Gastroesophageal sphincter (tissue), 3 donors: ENCODE results near the gene NDUFAF5.

Experiments used
- POLR2A ChIP-seq, 2 donors: fragments of 450-650 bp; IDR thresholded peaks; one replicate each; pipeline ENCODE4 v1.6.1; 2017; ENCODE audit warnings: antibody characterized with exemption in 2 of 2, mild to moderate bottlenecking in 2 of 2, moderate library complexity in 1 of 2
- POLR2AphosphoS5 ChIP-seq: sonication (generic); formaldehyde crosslinking; IDR thresholded peaks from one replicate; pipeline ENCODE4 v1.6.1; 2017; ENCODE audit warnings: antibody characterized with exemption
- TF ChIP-seq, protein P1 (sequence below), 4 experiments: fragments of 200-600 bp in 2 of 4; fragments of 450-650 bp in 2 of 4; sonication (generic) in 1 of 4; IDR thresholded peaks; one replicate each; pipeline ENCODE4 v1.5.1; 2017 to 2019; ENCODE audit warnings: antibody characterized with exemption in 4 of 4, mild to moderate bottlenecking in 2 of 4, moderate library complexity in 2 of 4

DNA sequence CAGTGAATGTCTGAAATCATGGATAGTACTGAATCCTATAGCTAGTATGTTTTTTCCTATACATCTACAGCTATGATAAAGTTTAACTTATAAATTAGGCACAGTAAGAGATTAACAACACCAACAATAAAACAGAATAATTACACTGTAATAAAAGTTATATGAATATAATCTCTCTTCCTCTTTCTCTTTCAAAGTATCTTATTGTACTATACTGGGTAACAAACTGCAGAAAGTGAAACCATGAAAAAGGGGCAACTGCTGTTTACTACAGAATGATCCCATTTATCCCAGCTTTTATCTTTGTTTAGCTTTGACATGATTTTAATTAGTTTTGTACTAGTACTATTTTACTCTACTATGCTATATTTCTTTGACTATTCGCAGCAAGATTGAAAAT, 25.9 kb upstream of the NDUFAF5 start:
- TF ChIP-seq, protein P1, sequence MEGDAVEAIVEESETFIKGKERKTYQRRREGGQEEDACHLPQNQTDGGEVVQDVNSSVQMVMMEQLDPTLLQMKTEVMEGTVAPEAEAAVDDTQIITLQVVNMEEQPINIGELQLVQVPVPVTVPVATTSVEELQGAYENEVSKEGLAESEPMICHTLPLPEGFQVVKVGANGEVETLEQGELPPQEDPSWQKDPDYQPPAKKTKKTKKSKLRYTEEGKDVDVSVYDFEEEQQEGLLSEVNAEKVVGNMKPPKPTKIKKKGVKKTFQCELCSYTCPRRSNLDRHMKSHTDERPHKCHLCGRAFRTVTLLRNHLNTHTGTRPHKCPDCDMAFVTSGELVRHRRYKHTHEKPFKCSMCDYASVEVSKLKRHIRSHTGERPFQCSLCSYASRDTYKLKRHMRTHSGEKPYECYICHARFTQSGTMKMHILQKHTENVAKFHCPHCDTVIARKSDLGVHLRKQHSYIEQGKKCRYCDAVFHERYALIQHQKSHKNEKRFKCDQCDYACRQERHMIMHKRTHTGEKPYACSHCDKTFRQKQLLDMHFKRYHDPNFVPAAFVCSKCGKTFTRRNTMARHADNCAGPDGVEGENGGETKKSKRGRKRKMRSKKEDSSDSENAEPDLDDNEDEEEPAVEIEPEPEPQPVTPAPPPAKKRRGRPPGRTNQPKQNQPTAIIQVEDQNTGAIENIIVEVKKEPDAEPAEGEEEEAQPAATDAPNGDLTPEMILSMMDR (IDR thresholded peaks at IDR 0.05): no peak
- TF ChIP-seq POLR2AphosphoS5 (no peak), POLR2A (IDR thresholded peaks at IDR 0.05) (no peak)
